Loucy (cell line): ENCODE data around the gene GOLGA6C.
"Not testable (repeated sequence)": the region's sequence is repeated elsewhere in the genome, so short reads cannot be mapped to it uniquely, and the experiment has no call there.

Source experiments
- EZH2phosphoT487 ChIP-seq: fragments of 200-600 bp; IDR thresholded peaks from 2 replicates; pipeline ENCODE4 v1.6.1; 2018; ENCODE audit warnings: antibody characterized with exemption, mild to moderate bottlenecking, moderate library complexity, borderline replicate concordance
- TF ChIP-seq, protein P1 (sequence below): fragments of 200-600 bp; sonication (generic); conservative IDR thresholded peaks from 2 replicates; pipeline ENCODE4 v1.5.1; 2014; ENCODE audit warnings: mild to moderate bottlenecking, antibody characterized with exemption, low read length

DNA sequence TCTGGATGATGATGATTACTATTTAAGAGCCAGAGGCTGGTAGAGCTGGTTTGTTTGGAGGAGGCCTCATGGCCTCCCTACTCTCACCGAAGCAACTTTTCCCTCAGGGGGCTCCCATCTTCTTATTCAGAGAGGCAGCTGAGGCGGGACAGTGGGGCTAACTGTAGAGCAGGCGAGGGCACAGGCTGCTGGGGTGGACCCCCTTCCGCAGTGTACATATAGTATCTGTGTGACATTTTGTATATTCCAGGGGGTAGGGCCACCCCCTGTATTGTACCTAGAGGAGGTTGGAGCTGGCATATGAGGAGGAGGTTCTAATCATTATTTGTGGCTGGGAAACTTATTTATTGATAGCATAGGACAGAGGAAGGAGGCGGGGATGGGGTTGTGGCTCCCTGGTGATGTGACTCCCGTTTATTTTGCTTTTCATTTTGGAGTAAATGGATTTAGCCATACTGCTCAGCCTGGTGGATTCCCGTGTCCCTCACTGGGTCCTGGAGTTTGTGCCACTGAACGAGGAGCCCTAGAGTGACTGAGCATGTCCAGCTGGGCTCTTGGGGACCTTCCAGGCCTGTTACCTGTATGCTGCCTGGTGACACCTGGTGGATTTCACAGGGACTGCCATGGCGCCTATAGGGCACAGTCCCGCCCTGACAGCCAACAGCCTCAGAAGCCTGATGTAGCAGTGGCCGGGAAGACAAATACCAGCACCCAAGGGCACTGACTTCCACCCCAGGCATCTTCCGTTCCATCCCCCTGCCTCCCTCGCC lies 40.6 kb downstream of the GOLGA6C start:
- TF ChIP-seq, protein P1, sequence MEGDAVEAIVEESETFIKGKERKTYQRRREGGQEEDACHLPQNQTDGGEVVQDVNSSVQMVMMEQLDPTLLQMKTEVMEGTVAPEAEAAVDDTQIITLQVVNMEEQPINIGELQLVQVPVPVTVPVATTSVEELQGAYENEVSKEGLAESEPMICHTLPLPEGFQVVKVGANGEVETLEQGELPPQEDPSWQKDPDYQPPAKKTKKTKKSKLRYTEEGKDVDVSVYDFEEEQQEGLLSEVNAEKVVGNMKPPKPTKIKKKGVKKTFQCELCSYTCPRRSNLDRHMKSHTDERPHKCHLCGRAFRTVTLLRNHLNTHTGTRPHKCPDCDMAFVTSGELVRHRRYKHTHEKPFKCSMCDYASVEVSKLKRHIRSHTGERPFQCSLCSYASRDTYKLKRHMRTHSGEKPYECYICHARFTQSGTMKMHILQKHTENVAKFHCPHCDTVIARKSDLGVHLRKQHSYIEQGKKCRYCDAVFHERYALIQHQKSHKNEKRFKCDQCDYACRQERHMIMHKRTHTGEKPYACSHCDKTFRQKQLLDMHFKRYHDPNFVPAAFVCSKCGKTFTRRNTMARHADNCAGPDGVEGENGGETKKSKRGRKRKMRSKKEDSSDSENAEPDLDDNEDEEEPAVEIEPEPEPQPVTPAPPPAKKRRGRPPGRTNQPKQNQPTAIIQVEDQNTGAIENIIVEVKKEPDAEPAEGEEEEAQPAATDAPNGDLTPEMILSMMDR: not testable (repeated sequence)
- not testable (repeated sequence) for TF ChIP-seq EZH2phosphoT487
